Measurements from ENCODE around the gene PMPCA.

Gene PMPCA

DNA sequence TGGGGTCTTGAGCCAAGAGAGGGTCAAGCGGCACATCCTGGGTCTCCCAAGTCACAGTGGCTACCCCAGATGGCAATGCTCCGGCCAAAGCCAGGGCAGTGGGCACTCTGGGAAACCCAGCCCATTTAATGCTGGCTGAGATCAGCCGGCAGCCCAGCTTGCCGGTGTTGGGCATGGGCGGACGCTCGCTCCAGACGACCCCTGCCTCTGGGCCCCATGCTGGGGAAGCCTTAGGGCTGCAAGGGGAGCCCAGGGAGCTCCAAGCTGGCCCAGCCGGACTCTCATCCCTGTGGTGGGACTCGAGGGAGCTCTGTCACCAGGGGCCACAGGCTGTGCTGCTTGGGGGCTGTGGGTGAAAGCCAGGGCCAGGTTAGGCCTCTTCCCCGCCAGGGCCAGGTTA lies 31.1 kb upstream of the PMPCA start:
- DNase-seq (ENCODE audit: low read depth): no peak
- no peak overlapping the region for H3K4me3 ChIP-seq (ENCODE audit: low read depth, low read length)
- TF ChIP-seq, protein P1, sequence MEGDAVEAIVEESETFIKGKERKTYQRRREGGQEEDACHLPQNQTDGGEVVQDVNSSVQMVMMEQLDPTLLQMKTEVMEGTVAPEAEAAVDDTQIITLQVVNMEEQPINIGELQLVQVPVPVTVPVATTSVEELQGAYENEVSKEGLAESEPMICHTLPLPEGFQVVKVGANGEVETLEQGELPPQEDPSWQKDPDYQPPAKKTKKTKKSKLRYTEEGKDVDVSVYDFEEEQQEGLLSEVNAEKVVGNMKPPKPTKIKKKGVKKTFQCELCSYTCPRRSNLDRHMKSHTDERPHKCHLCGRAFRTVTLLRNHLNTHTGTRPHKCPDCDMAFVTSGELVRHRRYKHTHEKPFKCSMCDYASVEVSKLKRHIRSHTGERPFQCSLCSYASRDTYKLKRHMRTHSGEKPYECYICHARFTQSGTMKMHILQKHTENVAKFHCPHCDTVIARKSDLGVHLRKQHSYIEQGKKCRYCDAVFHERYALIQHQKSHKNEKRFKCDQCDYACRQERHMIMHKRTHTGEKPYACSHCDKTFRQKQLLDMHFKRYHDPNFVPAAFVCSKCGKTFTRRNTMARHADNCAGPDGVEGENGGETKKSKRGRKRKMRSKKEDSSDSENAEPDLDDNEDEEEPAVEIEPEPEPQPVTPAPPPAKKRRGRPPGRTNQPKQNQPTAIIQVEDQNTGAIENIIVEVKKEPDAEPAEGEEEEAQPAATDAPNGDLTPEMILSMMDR (IDR thresholded peaks at IDR 0.05; ENCODE audit: low read depth, low read length, missing control alignments): no peak

DNA sequence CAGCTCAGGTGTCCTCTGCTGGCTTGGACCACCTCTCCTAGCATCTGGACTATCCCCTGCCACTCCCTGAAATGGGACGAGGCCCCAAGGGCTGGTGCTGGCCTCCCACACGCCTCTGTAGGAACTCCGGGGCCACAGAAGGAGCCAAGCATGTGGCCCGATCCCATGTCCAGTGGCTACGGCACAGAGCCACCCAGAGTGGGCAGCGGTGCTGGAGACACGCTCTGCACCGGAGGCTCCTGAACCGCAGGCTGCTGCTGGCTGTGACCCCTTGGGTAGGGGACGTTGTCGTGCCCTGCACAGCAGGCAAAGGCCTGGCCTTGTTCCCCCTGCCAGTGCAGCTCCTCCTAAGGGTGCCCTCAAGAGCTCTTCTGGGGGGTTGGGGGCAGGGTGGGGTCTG lies 30.6 kb upstream of the PMPCA start:
- no peak overlapping the region for H3K4me3 ChIP-seq (ENCODE audit: low read depth, low read length)
- no peak for DNase-seq (ENCODE audit: low read depth)
- TF ChIP-seq, protein P1 (IDR thresholded peaks at IDR 0.05; ENCODE audit: low read depth, low read length, missing control alignments): no peak

DNA sequence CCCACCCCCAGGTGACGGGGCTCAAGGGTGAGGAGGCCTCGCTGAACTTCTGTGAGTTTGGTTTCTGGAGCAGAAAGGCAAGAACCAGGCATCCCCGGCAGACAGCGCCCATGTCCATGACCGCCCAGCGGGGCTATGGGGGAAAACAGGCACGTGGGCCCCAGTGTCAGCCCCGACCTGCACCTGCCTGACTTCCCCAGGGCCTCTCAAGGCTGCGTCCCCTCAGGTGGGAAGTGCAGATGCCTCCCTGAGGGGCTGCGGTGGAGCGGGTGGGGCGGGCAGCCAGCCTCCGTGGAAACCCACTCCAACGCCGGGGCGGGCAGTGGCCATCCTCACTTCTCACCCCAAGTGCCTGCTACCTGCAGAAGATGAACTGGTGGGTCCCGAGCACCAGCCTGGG lies 30.1 kb upstream of the PMPCA start:
- TF ChIP-seq, protein P1 (IDR thresholded peaks at IDR 0.05; ENCODE audit: low read depth, low read length, missing control alignments): no peak
- no peak overlapping the region for H3K4me3 ChIP-seq (ENCODE audit: low read depth, low read length)
- DNase-seq (ENCODE audit: low read depth): no peak

DNA sequence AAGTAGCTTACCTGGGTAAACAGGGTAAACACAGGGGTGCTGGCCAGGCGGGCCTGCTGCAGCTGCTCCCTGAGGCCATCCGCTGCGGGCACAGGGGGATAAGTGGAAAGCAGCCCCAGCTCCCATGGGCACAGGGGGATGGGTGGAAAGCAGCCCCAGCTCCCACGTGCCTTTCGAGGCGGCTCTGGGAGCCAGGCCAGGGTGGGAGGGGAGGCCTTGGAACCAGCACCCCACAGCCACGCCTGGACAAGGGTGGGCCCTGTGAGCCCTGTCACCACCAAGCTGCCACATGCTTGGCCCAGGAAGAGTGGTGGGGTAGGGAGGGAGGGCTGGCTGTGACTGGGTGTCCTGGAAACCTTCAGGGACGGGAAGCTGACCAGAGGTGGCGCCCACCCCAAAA lies 29.1 kb upstream of the PMPCA start:
- TF ChIP-seq, protein P1 (IDR thresholded peaks at IDR 0.05; ENCODE audit: low read depth, low read length, missing control alignments): no peak
- H3K4me3 ChIP-seq (ENCODE audit: low read depth, low read length): no peak overlapping the region
- DNase-seq (ENCODE audit: low read depth): no peak

DNA sequence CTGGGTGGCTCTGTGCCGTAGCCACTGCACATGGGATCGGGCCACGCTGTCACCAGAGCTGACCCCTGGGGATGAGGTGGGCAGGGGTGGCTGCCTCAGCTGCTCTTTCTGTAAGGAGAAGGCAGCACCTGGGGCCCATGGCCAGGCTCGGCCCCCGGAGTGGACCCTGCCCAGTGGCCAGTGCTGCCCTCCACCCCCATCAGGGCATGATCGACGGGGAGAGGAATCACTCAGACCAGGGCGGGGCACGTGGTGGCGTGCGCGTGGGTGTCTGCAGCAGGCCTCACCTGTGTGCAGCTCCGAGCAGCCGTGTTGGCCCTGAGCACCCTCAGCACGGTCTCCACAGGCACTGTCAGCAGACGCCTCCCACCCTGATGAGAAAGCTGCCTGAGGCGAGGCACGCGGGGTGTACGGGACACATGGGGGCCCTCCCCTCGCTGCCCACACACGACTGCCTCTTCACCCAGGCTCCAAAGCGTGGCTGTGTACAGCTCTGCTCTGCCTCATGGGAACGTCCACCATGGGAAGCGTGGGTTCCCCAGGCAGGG lies 28.4 kb upstream of the PMPCA start:
- no peak for DNase-seq (ENCODE audit: low read depth)
- H3K4me3 ChIP-seq (ENCODE audit: low read depth, low read length): no peak overlapping the region
- TF ChIP-seq, protein P1 (IDR thresholded peaks at IDR 0.05; ENCODE audit: low read depth, low read length, missing control alignments): no peak

DNA sequence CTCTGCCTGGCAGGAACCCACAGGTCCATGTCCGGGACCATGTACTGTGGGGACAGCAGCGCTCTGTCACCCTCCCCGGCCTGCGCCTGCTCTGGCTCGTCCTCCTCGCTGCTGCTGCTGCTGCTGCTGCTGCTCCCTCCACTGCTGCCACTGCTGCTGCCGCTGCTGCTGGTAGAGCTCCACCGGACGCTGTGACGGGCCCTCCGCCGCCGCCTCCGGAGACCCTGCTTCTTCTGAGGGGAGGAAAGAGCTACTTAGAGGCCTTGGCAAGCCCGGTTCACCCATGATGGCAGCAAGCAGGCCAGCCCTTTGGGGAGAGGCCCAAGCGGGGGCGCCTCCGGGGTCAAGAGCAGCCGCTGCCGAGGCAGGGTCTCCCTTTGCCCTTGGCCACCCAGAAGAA lies 27.0 kb upstream of the PMPCA start:
- no peak for DNase-seq (ENCODE audit: low read depth)
- H3K4me3 ChIP-seq (ENCODE audit: low read depth, low read length): no peak overlapping the region
- TF ChIP-seq, protein P1 (IDR thresholded peaks at IDR 0.05; ENCODE audit: low read depth, low read length, missing control alignments): no peak

DNA sequence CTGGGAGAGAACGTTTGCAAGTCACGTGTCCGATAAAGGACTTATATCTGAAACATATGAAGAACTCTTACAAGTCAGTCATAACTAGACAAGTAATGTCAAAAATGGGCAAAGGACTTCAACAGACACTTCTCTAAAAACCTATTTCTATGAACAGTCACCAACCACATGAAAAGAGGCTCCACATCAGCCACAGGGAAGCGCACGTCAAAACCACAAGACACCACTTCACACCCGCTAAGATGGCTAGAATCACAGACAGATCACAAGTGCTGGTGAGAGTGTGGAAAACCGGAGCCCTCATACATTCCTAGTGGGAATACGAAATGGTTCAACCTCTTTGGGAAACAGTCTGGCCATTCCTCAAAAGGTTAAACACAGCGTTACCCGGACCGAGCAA lies 25.4 kb upstream of the PMPCA start:
- TF ChIP-seq, protein P1 (IDR thresholded peaks at IDR 0.05; ENCODE audit: low read depth, low read length, missing control alignments): no peak

More for the DNA sequence above, 25.4 kb upstream of the PMPCA start:
- no peak overlapping the region for H3K4me3 ChIP-seq (ENCODE audit: low read depth, low read length)
- DNase-seq (ENCODE audit: low read depth): no peak

Data from GM12864 (cell line).